Muscle of arm (tissue), 12 donors: ENCODE results near the gene CDH5. TPM values are rescaled to one million over a fixed set of nuclear protein-coding genes. Genes with fewer than 3 reads are reported as not detected.

Source experiments
- polyA plus RNA-seq, 12 donors: library from polyadenylated mRNA; unstranded; fragments of 120-200 nt; gene quantifications; one replicate each; pipeline ENCODE4 v1.2.1, GENCODE V29; 2013; ENCODE audit not compliant: insufficient read length in 12 of 12

The CDH5 gene
- polyA plus RNA-seq, 12 donors: 77.8 to 91.5 (median 84.1) TPM; not detected in 1

Other genes starting within 250 kb of the CDH5 start
- gene BEAN1, start 60.6 kb downstream of the CDH5 start, polyA plus RNA-seq: 1 to 10 TPM in 7 of 12 donors, under 1 TPM in 3, not detected in 2; 0.56 to 3.7 (median 1.1) TPM
- 10 to 100 TPM in 11 of 12 donors, not detected in 1; 11.1 to 19.2 (median 15.3) TPM for gene TK2, start 183.4 kb downstream of the CDH5 start, polyA plus RNA-seq
- 10 to 100 TPM in 11 of 12 donors, not detected in 1; 19.7 to 56.7 (median 25.9) TPM for gene CKLF, start 185.9 kb downstream of the CDH5 start, polyA plus RNA-seq
- 10 to 100 TPM in 2 of 12 donors, 1 to 10 TPM in 9, not detected in 1; 4.2 to 21.7 (median 5.1) TPM for gene CMTM1, start 199.7 kb downstream of the CDH5 start, polyA plus RNA-seq
- gene CMTM2, start 212.8 kb downstream of the CDH5 start, polyA plus RNA-seq: under 1 TPM in 10 of 12 donors, not detected in 2; 0.21 to 0.66 (median 0.46) TPM
- 100 to 1,000 TPM in 1 of 12 donors, 10 to 100 TPM in 10, not detected in 1; 46.8 to 105 (median 55.4) TPM for gene CMTM3, start 238.0 kb downstream of the CDH5 start, polyA plus RNA-seq